OCI-LY1 (cell line): ENCODE measurements around the gene SFMBT2.

Experiments used
- EZH2 ChIP-seq: fragments of 200-600 bp; sonication (generic), shearing (Covaris generic); IDR thresholded peaks from 2 replicates; pipeline ENCODE4 v1.8.0; 2017; ENCODE audit warnings: borderline replicate concordance, mixed run types, mild to moderate bottlenecking, antibody characterized with exemption, low read length, moderate library complexity, mixed read lengths
- TF ChIP-seq, protein P1 (sequence below): fragments of 200-600 bp; sonication (generic), shearing (Covaris generic); IDR thresholded peaks from 2 replicates; pipeline ENCODE4 v1.5.1; 2017; ENCODE audit warnings: mild to moderate bottlenecking, antibody characterized with exemption, low read length, moderate library complexity, mixed read lengths

DNA sequence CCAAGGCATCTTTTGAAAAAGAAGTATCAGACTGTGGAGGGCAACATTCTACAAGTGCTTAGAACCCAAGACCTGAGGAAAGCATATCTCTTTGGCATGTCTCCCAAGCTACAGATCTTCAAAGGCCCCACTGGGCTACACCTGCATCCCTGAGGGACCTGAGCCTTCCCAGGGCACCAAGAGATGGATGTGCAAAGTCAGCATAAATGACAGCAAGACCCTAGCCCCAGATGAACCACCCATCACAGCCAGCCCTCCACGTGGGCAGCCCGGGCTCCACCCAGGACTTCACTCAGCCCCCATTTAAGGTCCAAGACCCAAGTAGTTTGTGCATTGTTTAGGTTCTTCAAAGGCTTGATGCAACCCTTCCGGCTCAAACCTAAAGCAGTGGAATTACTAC is 123.5 kb downstream of the SFMBT2 start:
- TF ChIP-seq, protein P1, sequence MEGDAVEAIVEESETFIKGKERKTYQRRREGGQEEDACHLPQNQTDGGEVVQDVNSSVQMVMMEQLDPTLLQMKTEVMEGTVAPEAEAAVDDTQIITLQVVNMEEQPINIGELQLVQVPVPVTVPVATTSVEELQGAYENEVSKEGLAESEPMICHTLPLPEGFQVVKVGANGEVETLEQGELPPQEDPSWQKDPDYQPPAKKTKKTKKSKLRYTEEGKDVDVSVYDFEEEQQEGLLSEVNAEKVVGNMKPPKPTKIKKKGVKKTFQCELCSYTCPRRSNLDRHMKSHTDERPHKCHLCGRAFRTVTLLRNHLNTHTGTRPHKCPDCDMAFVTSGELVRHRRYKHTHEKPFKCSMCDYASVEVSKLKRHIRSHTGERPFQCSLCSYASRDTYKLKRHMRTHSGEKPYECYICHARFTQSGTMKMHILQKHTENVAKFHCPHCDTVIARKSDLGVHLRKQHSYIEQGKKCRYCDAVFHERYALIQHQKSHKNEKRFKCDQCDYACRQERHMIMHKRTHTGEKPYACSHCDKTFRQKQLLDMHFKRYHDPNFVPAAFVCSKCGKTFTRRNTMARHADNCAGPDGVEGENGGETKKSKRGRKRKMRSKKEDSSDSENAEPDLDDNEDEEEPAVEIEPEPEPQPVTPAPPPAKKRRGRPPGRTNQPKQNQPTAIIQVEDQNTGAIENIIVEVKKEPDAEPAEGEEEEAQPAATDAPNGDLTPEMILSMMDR: no peak
- TF ChIP-seq EZH2: no peak
